WTC11 (cell line): ENCODE measurements around the gene TMEM204. TPM values are rescaled to one million over a fixed set of nuclear protein-coding genes. Genes with fewer than 3 reads are reported as not detected.

Experiments
- ATAC-seq: fragments of 200-7000 bp; cut with Tn5 transposase; 2 replicates; pipeline ENCODE4 v1.10.0; 2021; ENCODE audit warnings: mild to moderate bottlenecking, moderate library complexity
- CTCF ChIA-PET: fragments of 300-600 bp; sonication (Branson Sonifier 250); formaldehyde crosslinking; loops from one replicate; lab custom pipeline; 2021; ENCODE audit warnings: antibody characterized with exemption; lab: Charles Lee
- POLR2A ChIA-PET: fragments of 350-600 bp; sonication (Branson Sonifier 250); formaldehyde crosslinking; loops from one replicate; lab custom pipeline; 2021; ENCODE audit warnings: antibody characterized with exemption; lab: Charles Lee
- DNase-seq: peaks from one replicate; pipeline ENCODE4 v3.0.0; 2021; ENCODE audit warnings: low spot score
- H3K27ac Mint-ChIP-seq: 2 replicates; pipeline ENCODE4 v1.8.0; 2021; ENCODE audit warnings: mixed read lengths
- H3K27me3 Mint-ChIP-seq: 2 replicates; pipeline ENCODE4 v1.8.0; 2021; ENCODE audit warnings: low read depth, mild to moderate bottlenecking, moderate library complexity, mixed read lengths
- H3K36me3 Mint-ChIP-seq: 2 replicates; pipeline ENCODE4 v1.8.0; 2021; ENCODE audit warnings: mixed read lengths
- H3K4me1 Mint-ChIP-seq: 2 replicates; pipeline ENCODE4 v1.8.0; 2022; ENCODE audit warnings: mixed read lengths
- H3K4me3 Mint-ChIP-seq: 2 replicates; pipeline ENCODE4 v1.8.0; 2021; ENCODE audit warnings: mild to moderate bottlenecking, moderate library complexity, mixed read lengths
- H3K9me3 Mint-ChIP-seq: 2 replicates; pipeline ENCODE4 v1.8.0; 2021; ENCODE audit warnings: mixed read lengths
- CBFB ChIP-seq: sonication (generic); formaldehyde crosslinking; IDR thresholded peaks from 2 replicates; pipeline ENCODE4 v1.8.1; 2022; ENCODE audit warnings: mild to moderate bottlenecking, low read depth, missing genetic modification reagents
- CDX4 ChIP-seq: fragments of 250-450 bp; sonication (Bioruptor Pico); IDR thresholded peaks from 2 replicates; pipeline ENCODE4 v1.9.0; 2021; ENCODE audit warnings: moderate library complexity, mild to moderate bottlenecking, inconsistent platforms, borderline replicate concordance
- EMX1 ChIP-seq: fragments of 250-450 bp; sonication (Bioruptor Pico); IDR thresholded peaks from 2 replicates; pipeline ENCODE4 v1.8.0; 2021; ENCODE audit warnings: mild to moderate bottlenecking
- FOXP1 ChIP-seq: sonication (generic); formaldehyde crosslinking; IDR thresholded peaks from 2 replicates; pipeline ENCODE4 v1.8.0; 2022; ENCODE audit warnings: missing genetic modification reagents, mild to moderate bottlenecking, moderate library complexity, borderline replicate concordance
- IRF1 ChIP-seq: sonication (generic); formaldehyde crosslinking; IDR thresholded peaks from 2 replicates; pipeline ENCODE4 v1.8.0; 2023; ENCODE audit warnings: missing genetic modification reagents
- JUN ChIP-seq: sonication (generic); formaldehyde crosslinking; IDR thresholded peaks from 2 replicates; pipeline ENCODE4 v1.8.0; 2023; ENCODE audit warnings: mild to moderate bottlenecking, missing genetic modification reagents
- MLX ChIP-seq: sonication (generic); formaldehyde crosslinking; IDR thresholded peaks from 2 replicates; pipeline ENCODE4 v1.8.1; 2023; ENCODE audit warnings: mild to moderate bottlenecking, missing genetic modification reagents, moderate library complexity
- MYBL2 ChIP-seq: sonication (generic); formaldehyde crosslinking; IDR thresholded peaks from 2 replicates; pipeline ENCODE4 v1.8.1; 2023; ENCODE audit warnings: mild to moderate bottlenecking, moderate library complexity, missing genetic modification reagents
- NFATC4 ChIP-seq: fragments of 250-450 bp; sonication (Bioruptor Pico); IDR thresholded peaks from 2 replicates; pipeline ENCODE4 v1.9.0; 2021; ENCODE audit warnings: mild to moderate bottlenecking
- NFYB ChIP-seq: sonication (generic); formaldehyde crosslinking; conservative IDR thresholded peaks from 2 replicates; pipeline ENCODE4 v1.8.0; 2022; ENCODE audit warnings: low read depth, missing genetic modification reagents
- NR1H2 ChIP-seq: sonication (generic); formaldehyde crosslinking; IDR thresholded peaks from 2 replicates; pipeline ENCODE4 v1.9.0; 2021; ENCODE audit warnings: mild to moderate bottlenecking, moderate library complexity, missing genetic modification reagents
- NR3C1 ChIP-seq: sonication (generic); formaldehyde crosslinking; conservative IDR thresholded peaks from 2 replicates; pipeline ENCODE4 v1.8.1; 2023; ENCODE audit warnings: low read depth, mild to moderate bottlenecking, missing genetic modification reagents
- PRRX2 ChIP-seq: fragments of 250-450 bp; sonication (Bioruptor Pico); IDR thresholded peaks from 2 replicates; pipeline ENCODE4 v1.8.0; 2021; ENCODE audit warnings: mild to moderate bottlenecking
- RORB ChIP-seq: fragments of 250-450 bp; sonication (Bioruptor Pico); IDR thresholded peaks from 2 replicates; pipeline ENCODE4 v1.9.0; 2021; ENCODE audit warnings: mild to moderate bottlenecking
- TCF7 ChIP-seq: sonication (generic); formaldehyde crosslinking; IDR thresholded peaks from 2 replicates; pipeline ENCODE4 v1.8.0; 2022; ENCODE audit warnings: mild to moderate bottlenecking, low read depth, missing genetic modification reagents, moderate library complexity
- TEAD4 ChIP-seq: sonication (generic); formaldehyde crosslinking; IDR thresholded peaks from 2 replicates; pipeline ENCODE4 v1.8.0; 2022; ENCODE audit warnings: mild to moderate bottlenecking, missing genetic modification reagents
- USF1 ChIP-seq: sonication (generic); formaldehyde crosslinking; IDR thresholded peaks from 2 replicates; pipeline ENCODE4 v1.8.0; 2022; ENCODE audit warnings: mild to moderate bottlenecking, missing genetic modification reagents
- USF2 ChIP-seq: sonication (generic); formaldehyde crosslinking; IDR thresholded peaks from 2 replicates; pipeline ENCODE4 v1.8.1; 2023; ENCODE audit warnings: mild to moderate bottlenecking, missing genetic modification reagents, moderate library complexity
- ZBTB43 ChIP-seq: sonication (generic); formaldehyde crosslinking; IDR thresholded peaks from 2 replicates; pipeline ENCODE4 v1.8.1; 2023; ENCODE audit warnings: mild to moderate bottlenecking, missing genetic modification reagents
- ZNF425 ChIP-seq: fragments of 250-450 bp; sonication (Bioruptor Pico); conservative IDR thresholded peaks from 2 replicates; pipeline ENCODE4 v1.9.0; 2021; ENCODE audit warnings: mild to moderate bottlenecking
- total RNA-seq: library from RNA; stranded (reverse); gene quantifications from 3 replicates; pipeline ENCODE4 v1.2.3, GENCODE V29; 2021

The TMEM204 gene
- total RNA-seq, 1 experiment from 2014 or later: 0.35 TPM

- Mint-ChIP-seq H3K4me1 (no peaks in the 10 kb centered on the region), H3K9me3 (peaks cover 23% of the 10 kb centered on the region), H3K27ac (no peak overlapping the region), H3K36me3 (peaks cover 42% of the 10 kb centered on the region), H3K4me3 (no peak overlapping the region), H3K27me3 (peaks cover 10% of the 10 kb centered on the region)
- TF ChIP-seq TEAD4 (CRISPR knock-in tag): no peak
- no peak for TF ChIP-seq USF1 (CRISPR knock-in tag)
- TF ChIP-seq NFATC4 (CRISPR knock-in tag): no peak
- no peak for TF ChIP-seq CDX4 (CRISPR knock-in tag)
- DNase-seq: no peak
- POLR2A ChIA-PET: no interaction called here
- ATAC-seq: no peak
- CTCF ChIA-PET: no interaction called here
Measured at GRCh38 chr16:1597154-1597553, 63.7 kb downstream of the TMEM204 start.

GRCh38 chr16:1601031-1601430 is 67.6 kb downstream of the TMEM204 start:
- ChIA-PET POLR2A (no interaction called here), CTCF (interaction anchor here (0.6 kb wide), 1 partner anchor 16 kb away, joined by 3 read pairs; no protein-coding TSS in a partner anchor)
- Mint-ChIP-seq H3K36me3 (peaks cover 45% of the 10 kb centered on the region), H3K4me3 (no peak overlapping the region), H3K9me3 (peaks cover 23% of the 10 kb centered on the region), H3K27ac (no peak overlapping the region), H3K4me1 (no peaks in the 10 kb centered on the region), H3K27me3 (peaks cover 10% of the 10 kb centered on the region)
- no peak for TF ChIP-seq TEAD4 (CRISPR knock-in tag)
- TF ChIP-seq TCF7: no peak
- no peak for TF ChIP-seq USF2 (CRISPR knock-in tag)
- no peak for TF ChIP-seq MYBL2 (CRISPR knock-in tag)
- TF ChIP-seq IRF1 (CRISPR knock-in tag): no peak
- TF ChIP-seq PRRX2 (CRISPR knock-in tag): no peak
- TF ChIP-seq NFYB (CRISPR knock-in tag): no peak
- no peak for TF ChIP-seq RORB
- TF ChIP-seq ZNF425 (CRISPR knock-in tag): no peak
- no peak for TF ChIP-seq NR1H2 (CRISPR knock-in tag)
- no peak for TF ChIP-seq NR3C1
- TF ChIP-seq MLX (CRISPR knock-in tag): no peak
- no peak for TF ChIP-seq ZBTB43
- no peak for TF ChIP-seq CBFB (CRISPR knock-in tag)
- no peak for TF ChIP-seq EMX1 (CRISPR knock-in tag)
- no peak for TF ChIP-seq JUN
- no peak for TF ChIP-seq FOXP1 (CRISPR knock-in tag)
- DNase-seq (no peak), ATAC-seq (no peak)
